ENCODE data around the gene NCMAP.

DNA sequence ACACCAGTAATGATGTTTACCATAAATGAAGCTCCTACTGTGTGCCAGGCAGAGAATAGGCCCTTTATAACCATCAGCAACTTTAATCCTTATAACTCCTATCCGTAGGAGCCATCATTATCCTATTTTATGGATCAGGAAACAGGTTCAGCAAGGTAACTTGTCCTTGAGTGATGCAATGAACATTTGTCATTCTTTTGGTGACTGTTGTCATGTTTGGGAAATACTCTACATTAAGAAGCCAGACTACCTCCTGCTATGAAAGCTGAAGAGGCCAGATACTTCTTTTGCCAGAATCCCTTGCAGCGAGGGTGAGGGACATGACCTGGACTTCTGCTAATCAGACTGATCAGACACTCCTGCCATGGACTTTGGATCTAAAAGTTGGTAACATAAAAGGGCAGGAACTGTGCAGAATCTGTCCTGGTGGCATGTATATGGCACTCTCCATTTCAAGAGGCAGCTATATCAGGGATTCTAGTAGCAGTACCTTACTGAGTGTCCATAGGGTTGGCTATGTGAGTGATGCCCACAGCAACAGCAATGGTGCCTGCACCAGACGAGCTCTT lies 54.1 kb downstream of the NCMAP start:
- TF ChIP-seq POLR2A (IDR thresholded peaks at IDR 0.05), result no peak
- no peak for TF ChIP-seq CTCF (IDR thresholded peaks at IDR 0.05)
- no peak for TF ChIP-seq EP300 (IDR thresholded peaks at IDR 0.05)
- no peak for TF ChIP-seq POLR2AphosphoS5 (IDR thresholded peaks at IDR 0.05)

All from sigmoid colon (tissue), 4 donors.